ENCODE results near the gene UBA52. TPM values are rescaled to one million over a fixed set of nuclear protein-coding genes. Genes with fewer than 3 reads are reported as not detected.

Gene UBA52
- polyA plus RNA-seq, 3 donors, result 832 to 3,024 (median 896) TPM

GRCh38 chr19:18608102-18608804 lies 36.6 kb downstream of the UBA52 start:
- H3K9me3 ChIP-seq (replicated peaks in 1 of 2; ENCODE audit: control insufficient read depth in 1 of 2, insufficient read depth in 1 of 2, low read length in 2 of 2), result peaks cover 0 to 47% of the 10 kb centered on the region in 2 donors
- H3K4me2 ChIP-seq (replicated peaks; ENCODE audit: extremely low read depth, low read length, poor library complexity, severe bottlenecking), result no peak overlapping the region
- H2AFZ ChIP-seq (ENCODE audit: insufficient read depth, low read depth, low read length, poor library complexity, severe bottlenecking), result no peak overlapping the region
- Mint-ChIP-seq H3K4me3 (peak overlapping the region in 1 of 2 donors; percentile 76), H3K9me3 (peaks cover 0 to 32% (median 8%) of the 10 kb centered on the region in 7 donors), H3K27me3 (ENCODE audit: low read depth in 3 of 3) (peaks cover 74 to 94% (median 81%) of the 10 kb centered on the region in 3 donors), H3K27ac (no peak overlapping the region), H3K4me1 (peaks cover 10% of the 10 kb centered on the region), H3K36me3 (peaks cover 3 to 6% of the 10 kb centered on the region in 2 donors)
- no peaks in the 10 kb centered on the region for H4K20me1 ChIP-seq (ENCODE audit: insufficient read depth, low read length)
- H3K27me3 ChIP-seq (ENCODE audit: control insufficient read depth in 2 of 2, insufficient read depth in 2 of 2, low read length in 2 of 2), result peaks cover 81 to 86% of the 10 kb centered on the region in 2 donors
- no peak for DNase-seq
- H3K4me3 ChIP-seq (replicated peaks in 1 of 3; ENCODE audit: low read depth in 2 of 3, low read length in 3 of 3), result no peak overlapping the region
- peaks cover 0 to 9% of the 10 kb centered on the region in 2 donors for H3K4me1 ChIP-seq (ENCODE audit: control insufficient read depth in 1 of 2, insufficient read depth in 2 of 2, low read length in 2 of 2)
- WGBS (ENCODE audit: insufficient coverage), result 26% methylated on average over 4 of the region's 5 CpGs
- H3K9ac ChIP-seq (ENCODE audit: insufficient read depth, low read length, poor library complexity, severe bottlenecking), result no peak overlapping the region
- TF ChIP-seq CTCF (IDR thresholded peaks at IDR 0.05), result no peak
- H3K27ac ChIP-seq (ENCODE audit: low read depth in 1 of 2, low read length in 2 of 2), result no peak overlapping the region
- intact Hi-C loops (cut with micrococcal nuclease), result no loop called here
- no peaks in the 10 kb centered on the region for H3K36me3 ChIP-seq (replicated peaks in 1 of 2; ENCODE audit: control insufficient read depth in 1 of 2, insufficient read depth in 2 of 2, low read length in 2 of 2)
- H3K79me2 ChIP-seq (ENCODE audit: insufficient read depth, low read length), result no peaks in the 10 kb centered on the region

- TF ChIP-seq CTCF (IDR thresholded peaks at IDR 0.05), result no peak
- Histone ChIP-seq H2AFZ (ENCODE audit: insufficient read depth, low read depth, low read length, poor library complexity, severe bottlenecking) (no peak overlapping the region), H3K4me1 (ENCODE audit: control insufficient read depth in 1 of 2, insufficient read depth in 2 of 2, low read length in 2 of 2) (peaks cover 0 to 9% of the 10 kb centered on the region in 2 donors)
Observed at GRCh38 chr19:18608805-18609716, 37.4 kb downstream of the UBA52 start.

More at GRCh38 chr19:18608805-18609716, 37.4 kb downstream of the UBA52 start:
- H3K36me3 Mint-ChIP-seq, result peaks cover 3 to 5% of the 10 kb centered on the region in 2 donors
- no peak overlapping the region for H3K4me3 ChIP-seq (replicated peaks in 1 of 3; ENCODE audit: low read depth in 2 of 3, low read length in 3 of 3)
- H3K79me2 ChIP-seq (ENCODE audit: insufficient read depth, low read length), result no peaks in the 10 kb centered on the region
- peaks cover 83 to 86% of the 10 kb centered on the region in 2 donors for H3K27me3 ChIP-seq (ENCODE audit: control insufficient read depth in 2 of 2, insufficient read depth in 2 of 2, low read length in 2 of 2)
- H3K9ac ChIP-seq (ENCODE audit: insufficient read depth, low read length, poor library complexity, severe bottlenecking), result no peak overlapping the region
- intact Hi-C loops (cut with micrococcal nuclease), result no loop called here
- no peak overlapping the region for H3K4me2 ChIP-seq (replicated peaks; ENCODE audit: extremely low read depth, low read length, poor library complexity, severe bottlenecking)
- DNase-seq, result no peak
- no peak overlapping the region for H3K27ac Mint-ChIP-seq
- peaks cover 0 to 45% of the 10 kb centered on the region in 2 donors for H3K9me3 ChIP-seq (replicated peaks in 1 of 2; ENCODE audit: control insufficient read depth in 1 of 2, insufficient read depth in 1 of 2, low read length in 2 of 2)
- no peak overlapping the region for H3K27ac ChIP-seq (ENCODE audit: low read depth in 1 of 2, low read length in 2 of 2)
- H3K36me3 ChIP-seq (replicated peaks in 1 of 2; ENCODE audit: control insufficient read depth in 1 of 2, insufficient read depth in 2 of 2, low read length in 2 of 2), result no peaks in the 10 kb centered on the region
- peaks cover 12% of the 10 kb centered on the region for H3K4me1 Mint-ChIP-seq
- peaks cover 0 to 35% (median 10%) of the 10 kb centered on the region in 7 donors for H3K9me3 Mint-ChIP-seq
- peaks cover 80 to 94% (median 85%) of the 10 kb centered on the region in 3 donors for H3K27me3 Mint-ChIP-seq (ENCODE audit: low read depth in 3 of 3)
- peak overlapping the region in 1 of 2 donors; percentile 76 for H3K4me3 Mint-ChIP-seq
- H4K20me1 ChIP-seq (ENCODE audit: insufficient read depth, low read length), result no peaks in the 10 kb centered on the region
- WGBS (ENCODE audit: insufficient coverage), result 38% methylated on average over 7 of the region's 9 CpGs

All from CD14-positive monocyte (primary cell).